HepG2 (cell line): ENCODE measurements around the gene KCNT1. TPM values are rescaled to one million over a fixed set of nuclear protein-coding genes. Genes with fewer than 3 reads are reported as not detected.

Source experiments
- ATAC-seq: fragments of 200-7000 bp; cut with Tn5 transposase; 3 replicates; pipeline ENCODE4 v1.9.1; 2020; ENCODE audit warnings: mild to moderate bottlenecking, moderate library complexity
- BruUV-seq: library from RNA; stranded (reverse); fragments of 400-500 nt; replicated peaks from 2 replicates; lab custom pipeline; 2021; lab: Mats Ljungman, UMichigan
- CTCF ChIA-PET: fragments of 300-600 bp; formaldehyde crosslinking; extraction: SDS; loops from one replicate; lab custom pipeline; 2021; ENCODE audit warnings: low total read pairs, inconsistent platforms, low intra/inter-chr PET ratio; lab: Yijun Ruan, JAX
- POLR2A ChIA-PET: fragments of 350-600 bp; sonication (Branson Sonifier 250); formaldehyde crosslinking; loops from one replicate; lab custom pipeline; 2020; ENCODE audit warnings: antibody characterized with exemption, inconsistent platforms; lab: Yijun Ruan, JAX
- DNase-seq: peaks from one replicate; pipeline ENCODE4 v3.0.0-alpha.2; 2015; ENCODE audit warnings: low spot score
- FAIRE-seq: peaks from 3 replicates; lab custom pipeline; 2011; peaks lifted over from hg19 to GRCh38; lab: Jason Lieb, UNC
- H2AFZ ChIP-seq: one replicate; pipeline ENCODE4 v1.6.1; 2011; ENCODE audit warnings: low read length, inconsistent platforms
- H3K27ac ChIP-seq: fragments of 300-600 bp; 3 replicates; pipeline ENCODE4 v1.8.0; 2011; ENCODE audit warnings: mixed run types, mild to moderate bottlenecking, mixed read lengths, low read length, inconsistent platforms; ENCODE audit not compliant: insufficient read depth; ENCODE audit errors: extremely low read length
- H3K27me3 ChIP-seq, 2 experiments: fragments of 200-600 bp in 1 of 2; 2 replicates in 1 of 2; 3 replicates in 1 of 2; pipeline versions ENCODE4 v1.6.0 to v1.8.0; 2011; ENCODE audit warnings: low read length in 2 of 2, mild to moderate bottlenecking in 2 of 2, moderate library complexity in 2 of 2, inconsistent platforms in 1 of 2; ENCODE audit not compliant: insufficient read depth in 2 of 2, control insufficient read depth in 1 of 2
- H3K36me3 ChIP-seq, 2 experiments: fragments of 200-600 bp in 1 of 2; replicated peaks in 1 of 2; 2 replicates in 1 of 2; 3 replicates in 1 of 2; pipeline versions ENCODE4 v1.5.1 to v1.8.0; 2011; ENCODE audit warnings: low read length in 2 of 2, inconsistent platforms in 1 of 2; ENCODE audit not compliant: insufficient read depth in 2 of 2, control insufficient read depth in 1 of 2
- H3K4me1 ChIP-seq: 2 replicates; pipeline ENCODE4 v1.5.1; 2012; ENCODE audit warnings: low read length, inconsistent platforms; ENCODE audit not compliant: insufficient read depth
- H3K4me2 ChIP-seq: 2 replicates; pipeline ENCODE4 v1.6.0; 2011; ENCODE audit warnings: low read depth, low read length, inconsistent platforms
- H3K4me3 ChIP-seq, 3 experiments: fragments of 200-600 bp in 1 of 3; sonication (generic), shearing (Covaris generic) in 1 of 3; replicated peaks in 1 of 3; 2 replicates each; pipeline ENCODE4 v1.5.1; 2011 to 2016; ENCODE audit warnings: low read length in 3 of 3, inconsistent platforms in 2 of 3, low read depth in 2 of 3, mild to moderate bottlenecking in 2 of 3, control low read depth in 1 of 3, mixed read lengths in 1 of 3; ENCODE audit not compliant: insufficient read depth in 1 of 3
- H3K79me2 ChIP-seq: one replicate; pipeline ENCODE4 v1.6.1; 2011; ENCODE audit warnings: low read length, inconsistent platforms; ENCODE audit not compliant: insufficient read depth
- H3K9ac ChIP-seq: 2 replicates; pipeline ENCODE4 v1.6.0; 2011; ENCODE audit warnings: mild to moderate bottlenecking, low read depth, low read length, inconsistent platforms; ENCODE audit not compliant: insufficient read depth
- H3K9me3 ChIP-seq: 2 replicates; pipeline ENCODE4 v1.5.1; 2012; ENCODE audit warnings: mild to moderate bottlenecking, low read length
- H4K20me1 ChIP-seq: 2 replicates; pipeline ENCODE4 v1.6.0; 2011; ENCODE audit warnings: inconsistent platforms, mild to moderate bottlenecking, low read length, moderate library complexity; ENCODE audit not compliant: insufficient read depth
- ARID3A ChIP-seq: IDR thresholded peaks from 2 replicates; pipeline ENCODE4 v1.6.1; 2012; ENCODE audit warnings: low read depth, low read length, improper control_type of control experiment
- CEBPB ChIP-seq: IDR thresholded peaks from 2 replicates; pipeline ENCODE4 v1.6.1; 2011; ENCODE audit warnings: low read depth, low read length, improper control_type of control experiment, borderline replicate concordance
- HNRNPLL ChIP-seq: fragments of 200-400 bp; formaldehyde crosslinking; IDR thresholded peaks from 2 replicates; pipeline ENCODE4 v1.6.1; 2017; ENCODE audit warnings: mild to moderate bottlenecking, low read depth, low read length; ENCODE audit not compliant: poor library complexity, severe bottlenecking
- IRX3 ChIP-seq: sonication (generic); formaldehyde crosslinking; IDR thresholded peaks from 2 replicates; pipeline ENCODE4 v1.8.1; 2023; ENCODE audit warnings: mild to moderate bottlenecking, low read depth, missing genetic modification reagents, borderline replicate concordance
- ZNF207 ChIP-seq: fragments of 450-650 bp; IDR thresholded peaks from 2 replicates; pipeline ENCODE4 v1.6.1; 2016; ENCODE audit warnings: antibody characterized with exemption, borderline replicate concordance
- ZNF639 ChIP-seq: conservative IDR thresholded peaks from 2 replicates; pipeline ENCODE4 v1.6.1; 2018; ENCODE audit warnings: missing genetic modification reagents
- WGBS: methylation state at CpG from one replicate; pipeline ENCODE4 v1.1.6; 2017; ENCODE audit warnings: low lambda C conversion rate; 5-methylcytosine and 5-hydroxymethylcytosine counted together
- in situ Hi-C: cut with HindIII; loops from 2 replicates; pipeline ENCODE4 v1.10.0; 2017; ENCODE audit warnings: low pct_unique_long_range_greater_than_20kb; ENCODE audit not compliant: extremely low pct_ligation_motif_present
- intact Hi-C: fragments of 100-400 bp; cut with micrococcal nuclease; formaldehyde crosslinking; loops from one replicate; pipeline ENCODE4 v1.10.0; 2022; ENCODE audit not compliant: unreplicated experiment
- polyA plus RNA-seq, 8 experiments: library from polyadenylated mRNA; depleted of rRNA in 3 of 8; stranded (reverse) in 7 of 8; unstranded in 1 of 8; fragments of >200 nt; fragmentation: Illumina TruSeq in 4 of 8; extraction: Trizol in 4 of 8; gene quantifications; 2 replicates each; pipeline versions ENCODE4 v1.2.1 to v1.2.3, GENCODE V29; 2011 to 2016; ENCODE audit warnings: low read depth in 4 of 8, missing spikeins in 1 of 8, mixed read lengths in 1 of 8; ENCODE audit not compliant: insufficient read depth in 1 of 8
- total RNA-seq, 5 experiments: library from RNA; depleted of rRNA; stranded (reverse); fragments of >200 nt; fragmentation: Illumina TruSeq; extraction: Trizol; gene quantifications; 2 replicates each; pipeline ENCODE4 v1.2.3, GENCODE V29; 2016; ENCODE audit warnings: low read depth in 1 of 5

Gene KCNT1
- total and polyA plus RNA-seq, 2 of the 13 experiments (the other 11 are each of a cell fraction or from before 2014, with no cell fraction given) = not detected

GRCh38 chr9:135729480-135729879 lies 27.5 kb downstream of the KCNT1 start:
- Histone ChIP-seq H3K36me3 (no peaks in the 10 kb centered on the region), H3K4me3 (no peak overlapping the region), H3K27ac (no peak overlapping the region), H3K9me3 (peaks cover 8% of the 10 kb centered on the region), H3K4me2 (no peak overlapping the region), H3K27me3 (peaks cover 6 to 40% of the 10 kb centered on the region in 2 experiments; a peak in 4 of 5 replicates)
- FAIRE-seq = no peak
- BruUV-seq = no TSS peak
- POLR2A ChIA-PET = no interaction called here
- intact Hi-C loops = no loop called here
- WGBS = 38% methylated on average over 6 of the region's 13 CpGs
- TF ChIP-seq ARID3A (no peak), CEBPB (peak; percentile 54; the same call in 1 of the 2 replicates), IRX3 (no peak), ZNF639 (CRISPR knock-in tag) (no peak), HNRNPLL (no peak), ZNF207 (no peak)
- TF ChIP-seq, all 625 proteins: peak for 1
- Histone ChIP-seq H3K9ac (no peak overlapping the region), H3K79me2 (no peaks in the 10 kb centered on the region), H4K20me1 (peaks cover 4% of the 10 kb centered on the region; the same call in 1 of the 2 replicates), H3K4me1 (no peaks in the 10 kb centered on the region), H2AFZ (no peak overlapping the region)
- ATAC-seq (no peak), DNase-seq (no peak)
- CTCF ChIA-PET = interaction anchor here (1.3 kb wide), 1 partner anchor 126 kb away, joined by 3 read pairs; no protein-coding TSS in a partner anchor
- in situ Hi-C loops = no loop called here
